ENCODE results near the gene STRADA.
A peak's percentile ranks its signal among the peaks of the same experiment; 100 is the strongest.

Gene STRADA

GRCh38 chr17:63693411-63694113, 48.0 kb downstream of the STRADA start:
- intact Hi-C loops (cut with DNase I), result no loop called here
- DNase-seq, result peak in 3 of 10 donors; percentile 57 to 89 (median 87)

DNA sequence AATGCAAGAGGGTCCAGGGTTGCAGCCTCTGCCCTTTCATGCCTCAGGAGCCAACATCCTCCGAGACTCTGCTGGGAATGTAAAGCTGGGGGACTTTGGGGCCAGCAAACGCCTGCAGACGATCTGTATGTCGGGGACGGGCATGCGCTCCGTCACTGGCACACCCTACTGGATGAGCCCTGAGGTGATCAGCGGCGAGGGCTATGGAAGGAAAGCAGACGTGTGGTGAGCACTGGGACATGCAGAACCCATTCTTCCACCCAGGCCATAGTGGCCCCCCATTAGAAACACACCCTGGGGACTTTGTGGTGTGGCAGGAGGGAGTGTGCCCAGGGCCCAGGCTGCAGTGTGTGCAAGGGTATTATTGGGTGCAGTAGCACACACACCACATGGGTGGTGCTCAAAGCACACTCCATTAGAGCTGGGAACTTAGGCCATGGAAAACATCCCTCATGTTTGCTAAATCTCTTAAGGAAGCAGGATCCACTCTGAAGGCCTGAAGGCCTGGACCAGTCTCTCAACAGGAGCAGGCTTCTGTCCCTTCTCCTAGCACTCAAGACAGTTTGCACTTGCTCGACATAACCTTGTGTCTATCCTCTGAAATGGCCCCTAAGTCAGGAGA, 49.3 kb downstream of the STRADA start:
- DNase-seq, result peak in 1 of 10 donors; percentile 59
- intact Hi-C loops (cut with DNase I), result no loop called here

DNA sequence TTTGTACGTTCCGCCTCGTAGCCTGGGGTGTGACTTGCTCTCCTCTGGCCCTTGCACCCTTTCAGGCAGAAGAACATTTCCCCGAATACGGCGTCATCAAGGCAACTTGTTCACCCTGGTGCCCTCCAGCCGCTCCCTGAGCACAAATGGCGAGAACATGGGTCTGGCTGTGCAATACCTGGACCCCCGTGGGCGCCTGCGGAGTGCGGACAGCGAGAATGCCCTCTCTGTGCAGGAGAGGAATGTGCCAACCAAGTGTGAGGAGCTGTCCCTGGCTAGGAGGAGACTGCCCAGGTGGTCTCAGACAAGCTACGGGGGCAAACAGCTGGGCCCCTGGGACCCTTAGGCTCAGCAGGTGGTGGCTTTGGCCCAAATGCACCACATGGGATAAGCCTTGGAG, 52.1 kb downstream of the STRADA start:
- intact Hi-C loops (cut with DNase I), result no loop called here
- DNase-seq, result peak in 1 of 10 donors; percentile 48

- intact Hi-C loops (cut with DNase I), result no loop called here
- DNase-seq, result peak in 1 of 10 donors; percentile 55
Measured at GRCh38 chr17:63688396-63689020, 53.1 kb downstream of the STRADA start.

DNA sequence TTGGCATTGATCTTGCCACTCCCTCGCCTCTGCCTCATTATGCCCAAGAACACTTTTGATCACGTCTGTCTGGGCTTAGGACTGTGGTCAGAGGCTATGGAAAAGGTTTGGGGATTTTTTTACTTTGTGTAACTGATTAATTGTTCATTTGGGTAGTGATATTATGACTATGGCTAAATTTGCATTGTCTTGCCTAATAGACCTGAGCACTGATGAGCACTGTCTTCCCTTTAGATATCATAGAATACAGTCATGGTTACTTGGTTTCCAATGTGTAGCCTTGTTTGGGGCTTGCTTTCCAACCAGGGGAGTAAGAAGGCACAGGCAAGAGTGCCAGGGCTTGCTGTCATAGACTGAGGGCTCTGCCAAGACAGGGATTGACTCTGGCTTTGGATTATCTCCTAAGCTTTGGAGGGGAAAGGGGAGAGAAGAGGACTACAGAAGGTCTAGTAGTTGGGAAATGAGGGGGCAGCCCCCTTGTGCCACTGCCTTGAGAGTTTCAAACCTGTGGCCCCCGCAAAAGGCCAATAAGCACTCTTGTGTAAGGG, 55.4 kb downstream of the STRADA start:
- DNase-seq, result no peak
- intact Hi-C loops (cut with DNase I), result no loop called here

- intact Hi-C loops (cut with DNase I), result no loop called here
Measured at GRCh38 chr17:63685578-63685977, 56.0 kb downstream of the STRADA start.

GRCh38 chr17:63685041-63685440, 56.6 kb downstream of the STRADA start:
- peak in 4 of 10 donors; percentile 59 to 88 (median 78) for DNase-seq
- intact Hi-C loops (cut with DNase I), result no loop called here

More at GRCh38 chr17:63685578-63685977, 56.0 kb downstream of the STRADA start:
- no peak for DNase-seq

- intact Hi-C loops (cut with DNase I), result no loop called here
Measured at GRCh38 chr17:63682981-63683380, 58.6 kb downstream of the STRADA start.

GRCh38 chr17:63682441-63682840, 59.2 kb downstream of the STRADA start:
- intact Hi-C loops (cut with DNase I), result no loop called here
- no peak for DNase-seq

More at GRCh38 chr17:63682981-63683380, 58.6 kb downstream of the STRADA start:
- DNase-seq, result no peak

- intact Hi-C loops (cut with DNase I), result no loop called here
Measured at GRCh38 chr17:63681530-63681929, 60.1 kb downstream of the STRADA start.

DNA sequence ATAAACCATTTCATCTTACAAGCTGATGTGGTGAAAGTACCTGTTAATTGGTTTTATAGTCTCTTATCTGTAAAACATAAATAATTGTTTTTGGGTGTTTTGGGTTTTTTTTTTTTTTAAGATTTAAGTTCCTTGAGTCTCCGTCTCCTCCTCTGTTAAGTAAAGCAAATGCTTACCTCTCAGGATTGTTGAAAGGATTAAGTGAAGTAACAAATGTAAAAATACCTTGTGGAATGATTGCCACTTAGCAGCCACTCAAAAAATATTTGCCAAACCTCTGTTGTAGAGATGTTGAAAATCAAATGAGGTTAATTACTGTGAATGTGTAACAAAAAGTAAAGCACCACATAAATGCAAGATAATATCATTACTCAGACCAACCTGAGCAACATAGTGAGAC, 60.9 kb downstream of the STRADA start:
- DNase-seq, result no peak
- intact Hi-C loops (cut with DNase I), result no loop called here

More at GRCh38 chr17:63681530-63681929, 60.1 kb downstream of the STRADA start:
- no peak for DNase-seq

DNA sequence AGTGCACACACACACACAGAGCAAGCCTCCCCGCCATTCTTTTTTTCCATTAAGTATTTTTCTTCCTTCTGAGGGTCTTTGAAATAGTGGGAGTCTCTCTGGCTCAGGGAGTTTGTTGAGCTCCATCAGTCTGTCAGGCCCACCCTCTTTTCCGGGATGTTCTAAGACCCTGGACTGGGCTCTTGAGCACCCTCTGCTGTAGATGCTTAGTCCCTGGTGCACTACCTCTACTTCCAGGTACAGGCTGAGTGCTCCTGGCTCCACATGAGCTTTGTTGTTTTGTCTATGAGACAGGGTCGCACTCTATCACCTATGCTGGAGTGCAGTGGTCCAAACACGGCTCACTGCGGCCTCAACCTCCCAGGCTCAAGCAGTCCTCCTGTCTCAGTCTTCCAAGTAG, 62.4 kb downstream of the STRADA start:
- no peak for DNase-seq
- intact Hi-C loops (cut with DNase I), result no loop called here

DNA sequence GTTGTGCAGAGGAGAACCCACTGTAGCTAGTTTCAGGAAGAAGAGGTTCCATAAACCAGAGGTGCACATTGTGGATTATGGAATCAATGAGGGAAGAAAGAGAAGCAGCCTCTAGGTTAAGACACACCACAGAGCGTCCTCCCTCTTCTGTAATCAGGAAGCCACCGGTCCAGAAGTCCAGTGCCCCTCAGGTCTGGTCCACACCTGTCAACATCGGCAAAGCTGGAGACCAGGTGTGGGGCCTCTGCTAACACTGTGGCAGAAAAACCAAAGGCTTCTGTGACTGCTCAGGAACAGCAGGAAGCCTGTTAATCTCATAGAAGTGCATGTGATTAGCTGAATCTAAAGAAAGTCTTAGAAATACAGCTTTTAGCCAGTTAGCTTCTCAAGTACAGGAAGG, 65.0 kb downstream of the STRADA start:
- intact Hi-C loops (cut with DNase I), result no loop called here
- no peak for DNase-seq

DNA sequence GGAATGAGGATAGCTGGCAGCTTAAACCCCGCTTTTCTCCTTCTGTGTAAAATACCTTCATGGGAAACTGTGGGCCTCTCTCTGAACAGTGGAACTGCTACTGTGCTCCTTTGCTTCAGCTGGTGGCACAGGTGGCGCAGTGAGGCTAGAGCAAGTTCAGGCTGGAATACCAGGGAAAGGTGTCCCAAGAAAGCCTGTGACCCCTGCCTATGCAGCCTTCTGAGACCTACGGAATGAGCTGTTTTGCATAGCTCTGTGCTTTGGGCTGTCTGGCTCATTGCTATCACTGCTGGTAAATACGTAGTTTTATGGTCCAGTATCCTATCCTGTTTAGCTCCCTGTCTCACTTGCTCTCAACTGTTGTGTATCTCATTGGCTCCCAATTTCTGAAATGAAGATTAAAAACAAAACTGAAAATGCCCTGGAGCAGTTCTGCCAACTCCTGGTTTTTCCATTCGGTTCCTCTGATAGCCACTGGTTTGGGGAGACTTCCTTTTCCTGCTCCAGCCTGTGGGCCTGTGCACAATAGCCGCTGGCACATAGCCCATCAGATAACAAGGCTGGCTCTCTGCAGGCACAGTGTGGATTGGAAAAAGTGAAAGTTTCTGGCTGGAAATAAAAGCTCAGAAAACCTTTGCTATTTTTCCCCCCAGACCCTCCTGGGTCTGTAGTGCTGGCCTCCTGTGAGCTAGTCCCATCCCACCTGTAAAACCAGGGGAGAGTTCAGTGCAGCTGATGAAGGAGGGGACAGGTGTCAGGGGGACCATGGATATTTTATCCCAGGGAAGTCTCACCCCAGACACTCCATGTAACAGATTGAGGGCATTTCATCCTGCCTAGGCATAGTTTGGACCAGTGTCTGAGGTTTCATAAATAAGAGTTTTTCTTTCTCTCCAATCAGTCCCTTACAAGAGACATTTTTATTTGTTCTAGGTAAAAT, 65.7 kb downstream of the STRADA start:
- DNase-seq, result peak in 4 of 10 donors; percentile 46 to 87 (median 64)
- intact Hi-C loops (cut with DNase I), result no loop called here

GRCh38 chr17:63675231-63675606, 66.4 kb downstream of the STRADA start:
- intact Hi-C loops (cut with DNase I), result no loop called here
- DNase-seq, result no peak

DNA sequence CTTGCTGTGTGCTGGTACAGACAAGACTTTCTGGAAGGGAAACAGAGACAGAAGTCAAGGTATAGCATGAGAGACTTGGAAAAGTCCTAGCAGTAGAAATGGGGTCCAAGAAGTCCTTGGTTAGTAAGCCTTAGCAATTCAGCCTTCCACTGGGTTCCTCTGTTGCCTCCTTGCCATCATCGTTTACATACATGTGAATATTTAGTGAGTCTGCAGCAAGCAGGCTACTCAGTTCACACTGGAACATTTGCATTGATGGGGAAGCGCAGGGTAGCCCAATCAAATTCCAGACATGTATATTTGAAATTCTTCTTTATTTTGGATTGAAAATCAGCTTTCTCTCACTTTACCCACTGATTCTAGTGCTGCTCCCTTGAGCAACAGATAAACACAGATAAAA, 68.7 kb downstream of the STRADA start:
- intact Hi-C loops (cut with DNase I), result no loop called here
- no peak for DNase-seq

DNA sequence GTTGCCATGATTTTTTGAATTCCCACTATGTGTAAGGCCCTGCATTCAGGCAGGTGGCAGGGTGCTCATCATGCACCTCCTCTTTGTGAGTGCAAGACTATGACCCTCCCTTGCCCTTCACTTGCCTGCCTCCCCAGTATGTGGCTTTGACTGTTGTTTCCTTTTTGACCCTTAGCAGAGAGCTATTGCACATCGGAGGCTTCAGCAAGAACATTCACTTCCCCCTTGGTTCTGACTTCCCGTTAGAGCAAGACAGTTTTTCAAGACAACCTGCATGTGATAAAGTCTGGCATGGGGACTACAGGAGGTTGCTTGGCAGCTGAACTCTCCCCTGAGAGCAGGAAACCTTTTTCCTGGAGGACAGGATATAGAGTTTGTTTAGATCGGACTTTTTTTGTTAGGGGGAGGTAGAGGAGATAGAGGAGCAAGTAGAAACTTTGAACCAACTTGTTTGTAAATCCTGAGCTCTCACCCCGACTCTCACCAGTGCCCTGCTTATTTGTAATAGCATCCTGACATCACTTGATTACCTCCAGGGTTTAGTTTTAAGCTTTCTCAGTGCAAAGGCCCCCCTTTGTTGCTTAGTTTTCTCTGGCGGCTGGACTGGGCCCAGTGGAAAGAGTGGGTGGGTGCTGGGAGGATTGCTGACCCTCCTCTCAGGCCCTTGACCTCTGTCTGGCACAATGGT, 75.9 kb downstream of the STRADA start:
- intact Hi-C loops (cut with DNase I), result no loop called here
- DNase-seq, result no peak

GRCh38 chr17:63659850-63660249, 81.7 kb downstream of the STRADA start:
- no peak for DNase-seq
- intact Hi-C loops (cut with DNase I), result no loop called here

DNA sequence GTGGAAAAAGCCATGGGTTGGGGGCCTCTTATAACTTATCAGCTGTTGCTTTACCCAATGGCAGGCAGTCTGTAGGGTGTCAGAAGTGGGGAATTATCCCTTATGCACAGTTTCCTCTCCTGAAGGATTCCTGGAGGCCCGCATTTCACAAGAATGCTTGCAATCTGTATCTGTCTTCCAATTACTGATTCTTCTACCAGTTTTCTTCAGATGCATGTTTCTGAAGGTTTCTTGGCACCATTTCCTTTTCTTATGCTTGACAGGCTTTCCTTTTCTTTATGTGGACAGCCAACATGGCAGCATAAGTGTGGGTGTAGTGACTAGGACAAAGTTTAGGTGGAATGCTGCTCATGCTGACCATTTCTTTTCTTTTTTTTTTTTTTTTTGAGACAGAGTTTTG, 83.2 kb downstream of the STRADA start:
- intact Hi-C loops (cut with DNase I), result no loop called here
- DNase-seq, result no peak

- DNase-seq, result no peak
- intact Hi-C loops (cut with DNase I), result no loop called here
Measured at GRCh38 chr17:63657786-63658185, 83.8 kb downstream of the STRADA start.

All from posterior cingulate gyrus (tissue), 11 donors.